ENCODE data around the gene IVD. TPM values are rescaled to one million over a fixed set of nuclear protein-coding genes. Genes with fewer than 3 reads are reported as not detected.
A peak's percentile ranks its signal among the peaks of the same experiment; 100 is the strongest.

Gene IVD
- total and polyA plus RNA-seq, 9 of the 15 experiments (the other 6 are each of a cell fraction or from before 2014, with no cell fraction given), result 0.15 to 4.5 (median 2.4) TPM

DNA sequence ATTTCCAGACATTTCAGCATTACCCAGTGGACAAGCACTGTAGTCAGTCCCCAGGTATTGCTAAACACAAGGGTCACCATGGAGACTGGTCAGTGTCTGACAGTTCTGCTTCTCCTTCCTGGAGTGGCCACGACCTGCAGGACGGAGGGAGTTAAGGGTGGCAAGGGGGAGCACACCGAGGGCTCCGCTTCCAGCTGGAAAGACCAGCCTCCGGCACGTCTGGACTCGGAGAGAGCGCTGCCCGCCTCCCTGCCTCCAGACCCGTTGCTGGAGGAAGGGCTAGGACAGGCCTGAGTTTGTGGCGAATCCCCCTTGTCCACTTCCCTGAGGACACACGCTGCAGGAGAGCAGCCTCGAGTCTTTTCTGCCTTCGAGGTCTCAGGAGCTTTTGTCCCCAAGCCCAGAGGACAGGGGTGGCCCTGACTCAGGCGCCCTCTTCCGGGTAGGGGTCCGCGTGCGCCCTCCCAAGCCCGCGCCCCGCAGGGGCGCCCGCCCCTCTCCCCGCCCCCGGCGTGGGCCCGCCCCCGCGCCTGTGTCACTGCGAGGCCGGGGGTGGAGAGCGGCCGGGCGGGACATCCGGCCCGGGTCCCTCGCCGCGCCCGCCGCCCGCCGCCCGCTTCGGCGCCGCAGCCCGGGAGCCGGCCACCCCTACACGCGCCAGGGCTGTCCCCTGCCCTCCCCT is 65.0 kb downstream of the IVD start, which contains the start of gene CHST14 (continued):
- TF ChIP-seq CHD7 (IDR thresholded peaks at IDR 0.05; ENCODE audit: low read depth, low read length) (no peak), GABPB1 (CRISPR knock-in tag; IDR thresholded peaks at IDR 0.05) (0 out of 2 replicates have a peak, but pooled peaks have one; percentile 24), ZBTB7A (IDR thresholded peaks at IDR 0.05; ENCODE audit: borderline replicate concordance, control insufficient read depth, low read depth, low read length) (peak; percentile 97), POLR2A (conservative IDR thresholded peaks at IDR 0.05) (0 out of 2 replicates have a peak, but pooled peaks have one; percentile 39), MEF2A (IDR thresholded peaks at IDR 0.05; ENCODE audit: control insufficient read depth, low read depth, low read length) (no peak), ELF1 (tag; IDR thresholded peaks at IDR 0.05) (peak; percentile 63), TAF1 (IDR thresholded peaks at IDR 0.05; ENCODE audit: control insufficient read depth, extremely low read depth, insufficient read depth, low read length, severe bottlenecking) (peak; percentile 30)
- TF ChIP-seq, protein P1, sequence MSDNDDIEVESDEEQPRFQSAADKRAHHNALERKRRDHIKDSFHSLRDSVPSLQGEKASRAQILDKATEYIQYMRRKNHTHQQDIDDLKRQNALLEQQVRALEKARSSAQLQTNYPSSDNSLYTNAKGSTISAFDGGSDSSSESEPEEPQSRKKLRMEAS (CRISPR knock-in tag; IDR thresholded peaks at IDR 0.05), result 0 out of 2 replicates have a peak, but pooled peaks have one; percentile 8
